ENCODE data around the gene FAM53A. TPM values are rescaled to one million over a fixed set of nuclear protein-coding genes. Genes with fewer than 3 reads are reported as not detected.

The FAM53A gene
- total and polyA plus RNA-seq, 2 donors (not counting 1 experiment from before 2014, with no cell fraction given) = 0.65 to 0.99 TPM

GRCh38 chr4:1644891-1645657, 39.0 kb downstream of the FAM53A start:
- Histone ChIP-seq H3K4me1 (ENCODE audit: control insufficient read depth, extremely low read depth, insufficient read depth, low read length) (no peaks in the 10 kb centered on the region), H3K4me3 (replicated peaks in 1 of 4; ENCODE audit: control extremely low read depth in 1 of 4, insufficient read depth in 1 of 4, low read depth in 3 of 4, low read length in 4 of 4) (no peak overlapping the region), H3K27me3 (ENCODE audit: control insufficient read depth, insufficient read depth, low read length) (no peaks in the 10 kb centered on the region), H2AFZ (ENCODE audit: low read length) (no peak overlapping the region), H3K4me2 (ENCODE audit: extremely low read depth, insufficient read depth, low read length) (no peak overlapping the region), H4K20me1 (ENCODE audit: control insufficient read depth, extremely low read depth, insufficient read depth, low read length) (no peaks in the 10 kb centered on the region), H3K9ac (ENCODE audit: insufficient read depth, low read length) (no peak overlapping the region), H3K79me2 (ENCODE audit: control insufficient read depth, insufficient read depth, low read length) (no peaks in the 10 kb centered on the region), H3K27ac (ENCODE audit: insufficient read depth, low read length) (no peak overlapping the region), H3K9me3 (ENCODE audit: control insufficient read depth, insufficient read depth, low read depth, low read length) (no peaks in the 10 kb centered on the region), H3K36me3 (ENCODE audit: control insufficient read depth, insufficient read depth, low read length) (no peaks in the 10 kb centered on the region)
- DNase-seq (ENCODE audit: low read depth in 2 of 2) = peak; percentile 32 to 40
- TF ChIP-seq EZH2 (IDR thresholded peaks at IDR 0.05; ENCODE audit: low read length, missing control alignments) = no peak
- no peak for TF ChIP-seq CTCF (conservative IDR thresholded peaks at IDR 0.05 in 1 of 2, IDR thresholded peaks at IDR 0.05 in 1 of 2; ENCODE audit: low read depth in 1 of 2, low read length in 2 of 2)

GRCh38 chr4:1643971-1644735, 40.0 kb downstream of the FAM53A start:
- no peaks in the 10 kb centered on the region for H4K20me1 ChIP-seq (ENCODE audit: control insufficient read depth, extremely low read depth, insufficient read depth, low read length)
- no peaks in the 10 kb centered on the region for H3K4me1 ChIP-seq (ENCODE audit: control insufficient read depth, extremely low read depth, insufficient read depth, low read length)
- no peaks in the 10 kb centered on the region for H3K79me2 ChIP-seq (ENCODE audit: control insufficient read depth, insufficient read depth, low read length)
- H3K9ac ChIP-seq (ENCODE audit: insufficient read depth, low read length) = no peak overlapping the region
- H3K36me3 ChIP-seq (ENCODE audit: control insufficient read depth, insufficient read depth, low read length) = no peaks in the 10 kb centered on the region
- H3K4me2 ChIP-seq (ENCODE audit: extremely low read depth, insufficient read depth, low read length) = no peak overlapping the region
- TF ChIP-seq CTCF (conservative IDR thresholded peaks at IDR 0.05 in 1 of 2, IDR thresholded peaks at IDR 0.05 in 1 of 2; ENCODE audit: low read depth in 1 of 2, low read length in 2 of 2) (no peak), EZH2 (IDR thresholded peaks at IDR 0.05; ENCODE audit: low read length, missing control alignments) (no peak)
- no peak for DNase-seq (ENCODE audit: low read depth in 2 of 2)
- H3K27me3 ChIP-seq (ENCODE audit: control insufficient read depth, insufficient read depth, low read length) = no peaks in the 10 kb centered on the region
- H3K27ac ChIP-seq (ENCODE audit: insufficient read depth, low read length) = no peak overlapping the region
- no peak overlapping the region for H2AFZ ChIP-seq (ENCODE audit: low read length)
- no peak overlapping the region for H3K4me3 ChIP-seq (replicated peaks in 1 of 4; ENCODE audit: control extremely low read depth in 1 of 4, insufficient read depth in 1 of 4, low read depth in 3 of 4, low read length in 4 of 4)
- H3K9me3 ChIP-seq (ENCODE audit: control insufficient read depth, insufficient read depth, low read depth, low read length) = no peaks in the 10 kb centered on the region

GRCh38 chr4:1642196-1642951, 41.7 kb downstream of the FAM53A start:
- Histone ChIP-seq H3K9ac (ENCODE audit: insufficient read depth, low read length) (no peak overlapping the region), H3K36me3 (ENCODE audit: control insufficient read depth, insufficient read depth, low read length) (no peaks in the 10 kb centered on the region), H3K27ac (ENCODE audit: insufficient read depth, low read length) (no peak overlapping the region), H2AFZ (ENCODE audit: low read length) (no peak overlapping the region), H4K20me1 (ENCODE audit: control insufficient read depth, extremely low read depth, insufficient read depth, low read length) (no peaks in the 10 kb centered on the region), H3K4me3 (replicated peaks in 1 of 4; ENCODE audit: control extremely low read depth in 1 of 4, insufficient read depth in 1 of 4, low read depth in 3 of 4, low read length in 4 of 4) (no peak overlapping the region), H3K9me3 (ENCODE audit: control insufficient read depth, insufficient read depth, low read depth, low read length) (no peaks in the 10 kb centered on the region), H3K4me2 (ENCODE audit: extremely low read depth, insufficient read depth, low read length) (no peak overlapping the region), H3K27me3 (ENCODE audit: control insufficient read depth, insufficient read depth, low read length) (no peaks in the 10 kb centered on the region), H3K79me2 (ENCODE audit: control insufficient read depth, insufficient read depth, low read length) (no peaks in the 10 kb centered on the region), H3K4me1 (ENCODE audit: control insufficient read depth, extremely low read depth, insufficient read depth, low read length) (no peaks in the 10 kb centered on the region)
- DNase-seq (ENCODE audit: low read depth in 2 of 2) = no peak
- no peak for TF ChIP-seq CTCF (conservative IDR thresholded peaks at IDR 0.05 in 1 of 2, IDR thresholded peaks at IDR 0.05 in 1 of 2; ENCODE audit: low read depth in 1 of 2, low read length in 2 of 2)
- TF ChIP-seq EZH2 (IDR thresholded peaks at IDR 0.05; ENCODE audit: low read length, missing control alignments) = no peak

Data from fibroblast of lung (primary cell).